SK-N-SH treated with all-trans-retinoic acid at 6 μM for 48 hours (cell line): Measurements from ENCODE around the gene ADAMTS2.

Source experiments
- ARNTL ChIP-seq: fragments of 450-650 bp; formaldehyde crosslinking; IDR thresholded peaks from 2 replicates; pipeline ENCODE4 v1.5.0; 2020; ENCODE audit warnings: low read depth, mild to moderate bottlenecking, moderate library complexity, borderline replicate concordance
- BACH2 ChIP-seq: fragments of 250-450 bp; sonication (Bioruptor Pico); IDR thresholded peaks from 2 replicates; pipeline ENCODE4 v1.9.0; 2021; ENCODE audit warnings: mild to moderate bottlenecking, borderline replicate concordance

GRCh38 chr5:179298181-179298993, 46.9 kb downstream of the ADAMTS2 start:
- TF ChIP-seq BACH2 (no peak), ARNTL (no peak)
